ENCODE data around the gene TSPAN14. TPM values are rescaled to one million over a fixed set of nuclear protein-coding genes. Genes with fewer than 3 reads are reported as not detected.
"Not testable (repeated sequence)": the region's sequence is repeated elsewhere in the genome, so short reads cannot be mapped to it uniquely, and the experiment has no call there.

Gene TSPAN14
- total RNA-seq, 2 experiments from 2014 or later: 100 to 104 TPM

GRCh38 chr10:80526742-80527141 is 72.6 kb downstream of the TSPAN14 start:
- DNase-seq (no peak), ATAC-seq (no peak)
- Mint-ChIP-seq H3K4me3 (no peak overlapping the region), H3K9me3 (ENCODE audit: low read depth) (no peaks in the 10 kb centered on the region), H3K36me3 (peaks cover 11% of the 10 kb centered on the region), H3K27ac (peak overlapping the region; percentile 73), H3K4me1 (peaks cover 78% of the 10 kb centered on the region), H3K27me3 (no peaks in the 10 kb centered on the region)
- CTCF ChIA-PET: interaction anchor here (4.7 to 7.7 kb wide), 2 partner anchors 22 to 83 kb away, joined by 28 to 45 read pairs; no protein-coding TSS in a partner anchor

GRCh38 chr10:80528185-80528700 is 74.1 kb downstream of the TSPAN14 start:
- ATAC-seq (no peak), DNase-seq (no peak)
- Mint-ChIP-seq H3K27me3 (no peaks in the 10 kb centered on the region), H3K36me3 (peaks cover 15% of the 10 kb centered on the region), H3K27ac (peak overlapping the region; percentile 93), H3K4me3 (no peak overlapping the region), H3K4me1 (peaks cover 86% of the 10 kb centered on the region), H3K9me3 (ENCODE audit: low read depth) (no peaks in the 10 kb centered on the region)
- CTCF ChIA-PET: interaction anchor here (0.8 to 7.7 kb wide), 3 partner anchors 23 to 84 kb away, joined by 3 to 45 read pairs (median 28); no protein-coding TSS in a partner anchor

- ATAC-seq: no peak
- no peaks in the 10 kb centered on the region for H3K27me3 Mint-ChIP-seq
These were observed 74.8 kb downstream of the TSPAN14 start for GRCh38 chr10:80528901-80529300.

GRCh38 chr10:80529604-80530003 is 75.5 kb downstream of the TSPAN14 start:
- no peaks in the 10 kb centered on the region for H3K27me3 Mint-ChIP-seq
- H3K27ac Mint-ChIP-seq: peak overlapping the region; percentile 93
- H3K9me3 Mint-ChIP-seq (ENCODE audit: low read depth): no peaks in the 10 kb centered on the region
- CTCF ChIA-PET: interaction anchor here (0.6 to 7.7 kb wide), 3 partner anchors 25 to 203 kb away, joined by 4 to 45 read pairs (median 28); no protein-coding TSS in a partner anchor
- ATAC-seq (peak; percentile 78), DNase-seq (peak; percentile 86)
- peaks cover 15% of the 10 kb centered on the region for H3K36me3 Mint-ChIP-seq
- H3K4me1 Mint-ChIP-seq: peaks cover 75% of the 10 kb centered on the region
- peak overlapping the region; percentile 44 for H3K4me3 Mint-ChIP-seq

More at GRCh38 chr10:80528901-80529300, 74.8 kb downstream of the TSPAN14 start:
- peak overlapping the region; percentile 93 for H3K27ac Mint-ChIP-seq
- CTCF ChIA-PET: interaction anchor here (0.8 to 7.7 kb wide), 3 partner anchors 24 to 85 kb away, joined by 3 to 45 read pairs (median 28); no protein-coding TSS in a partner anchor
- H3K36me3 Mint-ChIP-seq: peaks cover 15% of the 10 kb centered on the region
- peaks cover 81% of the 10 kb centered on the region for H3K4me1 Mint-ChIP-seq
- no peaks in the 10 kb centered on the region for H3K9me3 Mint-ChIP-seq (ENCODE audit: low read depth)
- H3K4me3 Mint-ChIP-seq: peak overlapping the region; percentile 44
- DNase-seq: no peak

GRCh38 chr10:80530251-80530650 is 76.1 kb downstream of the TSPAN14 start:
- H3K36me3 Mint-ChIP-seq: peaks cover 15% of the 10 kb centered on the region
- H3K4me3 Mint-ChIP-seq: peak overlapping the region; percentile 44
- H3K9me3 Mint-ChIP-seq (ENCODE audit: low read depth): no peaks in the 10 kb centered on the region
- DNase-seq (peak; percentile 75), ATAC-seq (peak; percentile 72)
- H3K4me1 Mint-ChIP-seq: peaks cover 72% of the 10 kb centered on the region
- no peaks in the 10 kb centered on the region for H3K27me3 Mint-ChIP-seq
- peak overlapping the region; percentile 93 for H3K27ac Mint-ChIP-seq
- CTCF ChIA-PET: interaction anchor here (0.9 to 7.7 kb wide), 7 partner anchors 19 to 86 kb away, joined by 3 to 45 read pairs (median 5); no protein-coding TSS in a partner anchor

- Mint-ChIP-seq H3K4me1 (peaks cover 69% of the 10 kb centered on the region), H3K27me3 (no peaks in the 10 kb centered on the region), H3K36me3 (peaks cover 15% of the 10 kb centered on the region), H3K4me3 (peak overlapping the region; percentile 29), H3K27ac (peak overlapping the region; percentile 93), H3K9me3 (ENCODE audit: low read depth) (no peaks in the 10 kb centered on the region)
- ATAC-seq: peak; percentile 40
- CTCF ChIA-PET: interaction anchor here (0.9 to 7.7 kb wide), 6 partner anchors 20 to 86 kb away, joined by 3 to 45 read pairs (median 5); no protein-coding TSS in a partner anchor
- DNase-seq: peak; percentile 58
These were observed 76.7 kb downstream of the TSPAN14 start for GRCh38 chr10:80530816-80531215.

GRCh38 chr10:80532571-80532970 is 78.5 kb downstream of the TSPAN14 start:
- H3K27me3 Mint-ChIP-seq: no peaks in the 10 kb centered on the region
- peaks cover 11% of the 10 kb centered on the region for H3K36me3 Mint-ChIP-seq
- peaks cover 63% of the 10 kb centered on the region for H3K4me1 Mint-ChIP-seq
- CTCF ChIA-PET: no interaction called here
- no peak for DNase-seq
- no peak for ATAC-seq
- H3K4me3 Mint-ChIP-seq: no peak overlapping the region
- H3K27ac Mint-ChIP-seq: peak overlapping the region; percentile 93
- H3K9me3 Mint-ChIP-seq (ENCODE audit: low read depth): no peaks in the 10 kb centered on the region

GRCh38 chr10:80534059-80534458 is 79.9 kb downstream of the TSPAN14 start:
- CTCF ChIA-PET; H3K36me3 Mint-ChIP-seq; DNase-seq; ATAC-seq; H3K27ac Mint-ChIP-seq; H3K27me3 Mint-ChIP-seq; H3K9me3 Mint-ChIP-seq (ENCODE audit: low read depth); H3K4me3 Mint-ChIP-seq: not testable (repeated sequence)
- H3K4me1 Mint-ChIP-seq: peaks cover 50% of the 10 kb centered on the region

GRCh38 chr10:80534646-80535045 is 80.5 kb downstream of the TSPAN14 start:
- H3K36me3 Mint-ChIP-seq; DNase-seq; H3K4me3 Mint-ChIP-seq; CTCF ChIA-PET; H3K27me3 Mint-ChIP-seq; ATAC-seq; H3K9me3 Mint-ChIP-seq (ENCODE audit: low read depth); H3K27ac Mint-ChIP-seq: not testable (repeated sequence)
- peaks cover 45% of the 10 kb centered on the region for H3K4me1 Mint-ChIP-seq

- ATAC-seq (peak; percentile 90), DNase-seq (peak; percentile 87)
- peaks cover 39% of the 10 kb centered on the region for H3K4me1 Mint-ChIP-seq
- H3K36me3 Mint-ChIP-seq: peaks cover 4% of the 10 kb centered on the region
- no peaks in the 10 kb centered on the region for H3K9me3 Mint-ChIP-seq (ENCODE audit: low read depth)
- peak overlapping the region; percentile 86 for H3K4me3 Mint-ChIP-seq
- H3K27ac Mint-ChIP-seq: peak overlapping the region; percentile 92
- no peaks in the 10 kb centered on the region for H3K27me3 Mint-ChIP-seq
- CTCF ChIA-PET: interaction anchor here (0.7 to 2.5 kb wide), 7 partner anchors 9 to 153 kb away, joined by 3 to 11 read pairs (median 6); no protein-coding TSS in a partner anchor
These were observed 81.7 kb downstream of the TSPAN14 start for GRCh38 chr10:80535671-80536360.

GRCh38 chr10:80536361-80536835 is 82.3 kb downstream of the TSPAN14 start:
- Mint-ChIP-seq H3K36me3 (peaks cover 4% of the 10 kb centered on the region), H3K27ac (peak overlapping the region; percentile 92), H3K4me3 (peak overlapping the region; percentile 86), H3K9me3 (ENCODE audit: low read depth) (no peaks in the 10 kb centered on the region), H3K4me1 (peaks cover 38% of the 10 kb centered on the region), H3K27me3 (no peaks in the 10 kb centered on the region)
- CTCF ChIA-PET: interaction anchor here (0.7 to 2.5 kb wide), 9 partner anchors 8 to 163 kb away, joined by 3 to 11 read pairs (median 5); no protein-coding TSS in a partner anchor
- ATAC-seq (no peak), DNase-seq (peak; percentile 41)

- peak overlapping the region; percentile 92 for H3K27ac Mint-ChIP-seq
- no peaks in the 10 kb centered on the region for H3K9me3 Mint-ChIP-seq (ENCODE audit: low read depth)
- ATAC-seq (no peak), DNase-seq (peak; percentile 19)
- peaks cover 4% of the 10 kb centered on the region for H3K36me3 Mint-ChIP-seq
- CTCF ChIA-PET: interaction anchor here (0.8 to 2.5 kb wide), 8 partner anchors 13 to 163 kb away, joined by 3 to 11 read pairs (median 6); no protein-coding TSS in a partner anchor
- H3K4me3 Mint-ChIP-seq: peak overlapping the region; percentile 86
- H3K27me3 Mint-ChIP-seq: no peaks in the 10 kb centered on the region
- peaks cover 32% of the 10 kb centered on the region for H3K4me1 Mint-ChIP-seq
These were observed 83.1 kb downstream of the TSPAN14 start for GRCh38 chr10:80537086-80537735.
